H9 (cell line): ENCODE measurements around the gene UBE2L3. TPM values are rescaled to one million over a fixed set of nuclear protein-coding genes. Genes with fewer than 3 reads are reported as not detected.

Source experiments
- DNase-seq: peaks from one replicate; pipeline ENCODE4 v3.0.0-alpha.2; 2017
- H2AFZ ChIP-seq: one replicate; pipeline ENCODE4 v1.6.1; 2013; ENCODE audit warnings: mild to moderate bottlenecking, low read length, control low read depth, moderate library complexity
- H2AK5ac ChIP-seq: 2 replicates; pipeline ENCODE4 v1.6.1; 2013; ENCODE audit warnings: low read length, control low read depth, mixed read lengths; ENCODE audit not compliant: insufficient read length
- H2BK120ac ChIP-seq: one replicate; pipeline ENCODE4 v1.6.1; 2013; ENCODE audit warnings: low read depth, mild to moderate bottlenecking, low read length, control low read depth, inconsistent platforms; ENCODE audit not compliant: poor library complexity, severe bottlenecking
- H2BK12ac ChIP-seq: 2 replicates; pipeline ENCODE4 v1.6.1; 2013; ENCODE audit warnings: low read length, control low read depth, mixed read lengths, low read depth; ENCODE audit not compliant: insufficient read length
- H2BK15ac ChIP-seq: 2 replicates; pipeline ENCODE4 v1.6.1; 2013; ENCODE audit warnings: low read depth, low read length, control low read depth
- H2BK20ac ChIP-seq: one replicate; pipeline ENCODE4 v1.6.1; 2013; ENCODE audit warnings: low read depth, mild to moderate bottlenecking, low read length, control low read depth, inconsistent platforms; ENCODE audit not compliant: poor library complexity, severe bottlenecking
- H2BK5ac ChIP-seq: 2 replicates; pipeline ENCODE4 v1.6.1; 2013; ENCODE audit warnings: low read length, control low read depth, mixed read lengths; ENCODE audit not compliant: insufficient read length
- H3K14ac ChIP-seq: 2 replicates; pipeline ENCODE4 v1.6.1; 2013; ENCODE audit warnings: low read length, control low read depth; ENCODE audit not compliant: insufficient read depth
- H3K18ac ChIP-seq: 2 replicates; pipeline ENCODE4 v1.6.1; 2013; ENCODE audit warnings: low read depth, mild to moderate bottlenecking, mixed read lengths, low read length, control low read depth; ENCODE audit not compliant: insufficient read length
- H3K23ac ChIP-seq: 2 replicates; pipeline ENCODE4 v1.6.1; 2013; ENCODE audit warnings: low read length, control low read depth, mixed read lengths, low read depth; ENCODE audit not compliant: insufficient read length
- H3K23me2 ChIP-seq: 2 replicates; pipeline ENCODE4 v1.6.1; 2013; ENCODE audit warnings: low read depth, mild to moderate bottlenecking, mixed read lengths, low read length, control low read depth; ENCODE audit not compliant: insufficient read length, poor library complexity, severe bottlenecking
- H3K27ac ChIP-seq: 2 replicates; pipeline ENCODE4 v1.5.1; 2013; ENCODE audit warnings: low read length, control low read depth, mixed read lengths, low read depth; ENCODE audit not compliant: insufficient read length
- H3K27me3 ChIP-seq: 2 replicates; pipeline ENCODE4 v1.6.1; 2013; ENCODE audit warnings: low read length, control low read depth, inconsistent platforms; ENCODE audit not compliant: insufficient read depth
- H3K4ac ChIP-seq: 2 replicates; pipeline ENCODE4 v1.6.1; 2013; ENCODE audit warnings: low read depth, mild to moderate bottlenecking, control low read depth, inconsistent platforms, low read length, moderate library complexity
- H3K4me1 ChIP-seq: 2 replicates; pipeline ENCODE4 v1.6.1; 2013; ENCODE audit warnings: low read length, control low read depth, inconsistent platforms; ENCODE audit not compliant: insufficient read depth
- H3K4me2 ChIP-seq: 2 replicates; pipeline ENCODE4 v1.6.1; 2013; ENCODE audit warnings: low read length, control low read depth, mixed read lengths; ENCODE audit not compliant: insufficient read length, insufficient read depth
- H3K56ac ChIP-seq: 2 replicates; pipeline ENCODE4 v1.6.1; 2013; ENCODE audit warnings: low read depth, mild to moderate bottlenecking, mixed read lengths, low read length, control low read depth; ENCODE audit not compliant: insufficient read length
- H3K79me1 ChIP-seq: 2 replicates; pipeline ENCODE4 v1.6.1; 2013; ENCODE audit warnings: low read depth, mild to moderate bottlenecking, moderate library complexity, low read length, control low read depth, inconsistent platforms; ENCODE audit not compliant: insufficient read depth, poor library complexity, severe bottlenecking
- H3K79me2 ChIP-seq: 2 replicates; pipeline ENCODE4 v1.6.1; 2013; ENCODE audit warnings: low read length, control low read depth, inconsistent platforms; ENCODE audit not compliant: insufficient read depth
- H3K9ac ChIP-seq: 2 replicates; pipeline ENCODE4 v1.6.1; 2013; ENCODE audit warnings: low read length, control low read depth, mixed read lengths; ENCODE audit not compliant: insufficient read length; ENCODE audit errors: extremely low read depth
- H3K9me3 ChIP-seq: one replicate; pipeline ENCODE4 v1.6.1; 2013; ENCODE audit warnings: low read depth, low read length, inconsistent platforms; ENCODE audit not compliant: control insufficient read depth
- H3T11ph ChIP-seq: one replicate; pipeline ENCODE4 v1.6.1; 2013; ENCODE audit warnings: mild to moderate bottlenecking, low read length, control low read depth, inconsistent platforms
- H4K20me1 ChIP-seq: one replicate; pipeline ENCODE4 v1.6.1; 2013; ENCODE audit not compliant: control insufficient read depth, insufficient read length, insufficient read depth
- H4K5ac ChIP-seq: 2 replicates; pipeline ENCODE4 v1.6.1; 2013; ENCODE audit warnings: low read depth, mild to moderate bottlenecking, mixed read lengths, low read length, control low read depth; ENCODE audit not compliant: insufficient read length
- H4K8ac ChIP-seq: replicated peaks from 2 replicates; pipeline ENCODE4 v1.6.1; 2013; ENCODE audit warnings: low read length, control low read depth, mixed read lengths, low read depth; ENCODE audit not compliant: insufficient read length
- H4K91ac ChIP-seq: 2 replicates; pipeline ENCODE4 v1.6.1; 2013; ENCODE audit warnings: low read depth, mild to moderate bottlenecking, moderate library complexity, mixed read lengths, low read length, control low read depth; ENCODE audit not compliant: insufficient read length
- H3K27ac Mint-ChIP-seq, 3 experiments: 2 replicates in 2 of 3; 3 replicates in 1 of 3; pipeline ENCODE4 v1.8.0; 2020 to 2021; ENCODE audit warnings: mixed read lengths in 3 of 3, mild to moderate bottlenecking in 1 of 3, moderate library complexity in 1 of 3
- H3K27me3 Mint-ChIP-seq: 2 replicates; pipeline ENCODE4 v1.8.0; 2021; ENCODE audit warnings: low read depth, mild to moderate bottlenecking, moderate library complexity, mixed read lengths
- H3K36me3 Mint-ChIP-seq, 3 experiments: 2 replicates in 2 of 3; 3 replicates in 1 of 3; pipeline ENCODE4 v1.8.0; 2020 to 2021; ENCODE audit warnings: low read depth in 3 of 3, mixed read lengths in 3 of 3; ENCODE audit not compliant: insufficient read depth in 1 of 3
- H3K4me1 Mint-ChIP-seq, 2 experiments: 2 replicates each; pipeline ENCODE4 v1.8.0; 2020; ENCODE audit warnings: mixed read lengths in 2 of 2
- H3K4me3 Mint-ChIP-seq, 2 experiments: 2 replicates in 1 of 2; 3 replicates in 1 of 2; pipeline ENCODE4 v1.8.0; 2020 to 2021; ENCODE audit warnings: mild to moderate bottlenecking in 2 of 2, mixed read lengths in 2 of 2, moderate library complexity in 1 of 2
- H3K9me3 Mint-ChIP-seq, 2 experiments: 2 replicates in 1 of 2; 3 replicates in 1 of 2; pipeline ENCODE4 v1.8.0; 2020; ENCODE audit warnings: mild to moderate bottlenecking in 2 of 2, mixed read lengths in 2 of 2, moderate library complexity in 1 of 2
- CTCF ChIP-seq: fragments of 200-600 bp; sonication (generic); conservative IDR thresholded peaks from 3 replicates; pipeline ENCODE4 v1.8.0; 2021; ENCODE audit warnings: antibody characterized with exemption, mild to moderate bottlenecking
- WGBS: extraction: QIAGEN DNeasy Blood & Tissue Kit; methylation state at CpG from one replicate; pipeline ENCODE4 v1.1.7; 2013; ENCODE audit warnings: missing lambda C conversion rate, low lambda C conversion rate, mixed read lengths; ENCODE audit not compliant: insufficient read length; ENCODE audit errors: extremely low coverage; 5-methylcytosine and 5-hydroxymethylcytosine counted together
- total RNA-seq: library from RNA; stranded (reverse); gene quantifications from 2 replicates; pipeline ENCODE4 v1.2.1, GENCODE V29; 2021

UBE2L3 gene
- total RNA-seq, 1 experiment from 2014 or later = 79.7 TPM

DNA sequence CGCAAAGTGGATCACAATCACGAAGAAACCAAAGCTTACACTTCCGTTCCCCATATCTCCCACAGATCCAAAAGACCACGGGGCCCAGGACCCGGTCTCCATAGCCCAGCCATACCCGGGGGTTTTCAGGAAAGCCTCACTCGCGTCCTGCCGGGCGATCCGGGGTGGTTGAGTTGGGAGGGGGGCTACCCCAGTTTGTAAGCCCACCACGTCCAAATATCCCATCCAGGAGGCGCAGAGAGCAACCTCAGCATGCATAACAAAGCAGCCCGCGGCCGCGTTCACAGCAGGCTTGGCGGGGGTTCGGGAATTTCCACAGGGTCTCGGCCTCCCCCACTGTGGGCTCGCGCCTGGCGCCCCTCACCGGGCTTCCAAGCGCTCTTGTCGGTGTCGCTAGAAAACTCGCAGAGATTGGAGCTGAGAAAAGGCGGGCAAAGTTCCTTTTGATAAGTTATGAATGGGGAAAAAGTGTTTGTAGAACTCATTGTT lies 84.1 kb downstream of the UBE2L3 start:
- H3K4me1 Mint-ChIP-seq = peaks cover 20 to 23% of the 10 kb centered on the region in 2 experiments
- Histone ChIP-seq H3K4ac (peak overlapping the region; percentile 81; the same call in 1 of the 2 replicates), H3K9ac (peak overlapping the region; percentile 61), H3K56ac (no peak overlapping the region), H2AK5ac (no peak overlapping the region), H2AFZ (peak overlapping the region; percentile 59), H3K27ac (no peak overlapping the region), H4K91ac (no peak overlapping the region), H3K79me1 (no peaks in the 10 kb centered on the region), H3K9me3 (no peaks in the 10 kb centered on the region), H3K4me1 (peaks cover under 1% of the 10 kb centered on the region; the same call in 1 of the 2 replicates), H2BK12ac (no peak overlapping the region), H3K14ac (peak overlapping the region; percentile 65), H2BK5ac (no peak overlapping the region), H2BK120ac (no peak overlapping the region), H4K5ac (no peak overlapping the region), H3K79me2 (no peaks in the 10 kb centered on the region), H4K8ac (no peak overlapping the region), H3K27me3 (no peaks in the 10 kb centered on the region), H3K23me2 (peaks cover 18% of the 10 kb centered on the region), H3K4me2 (peak overlapping the region; percentile 86), H3T11ph (no peak overlapping the region), H3K18ac (peak overlapping the region; percentile 82), H4K20me1 (no peaks in the 10 kb centered on the region), H2BK20ac (no peak overlapping the region), H3K23ac (no peak overlapping the region), H2BK15ac (no peak overlapping the region)
- H3K36me3 Mint-ChIP-seq = peaks cover 13 to 30% (median 16%) of the 10 kb centered on the region in 3 experiments; a peak in 6 of 7 replicates
- H3K4me3 Mint-ChIP-seq = peak overlapping the region; percentile 84 to 92
- H3K27me3 Mint-ChIP-seq = no peaks in the 10 kb centered on the region
- TF ChIP-seq CTCF = no peak
- peak overlapping the region; percentile 83 to 96 (median 96) for H3K27ac Mint-ChIP-seq
- no peaks in the 10 kb centered on the region for H3K9me3 Mint-ChIP-seq
- DNase-seq = peak; percentile 51
- WGBS = no CpG with 5 or more reads among the region's 29 CpGs
